ENCODE data around the gene GASK1A. TPM values are rescaled to one million over a fixed set of nuclear protein-coding genes. Genes with fewer than 3 reads are reported as not detected.
"Not testable (repeated sequence)": the region's sequence is repeated elsewhere in the genome, so short reads cannot be mapped to it uniquely, and the experiment has no call there.

Gene GASK1A
- total RNA-seq (2014; rRNA removed; shearing (Covaris generic)) = 0.11 TPM in 1 of 2 replicates, not detected in the other
- polyA plus RNA-seq (2015; cell fraction: cytosol; rRNA removed) = not detected in 2 replicates
- polyA plus RNA-seq (2015; cell fraction: nucleus; rRNA removed) = 0.15 and 0.24 TPM in 2 replicates

DNA sequence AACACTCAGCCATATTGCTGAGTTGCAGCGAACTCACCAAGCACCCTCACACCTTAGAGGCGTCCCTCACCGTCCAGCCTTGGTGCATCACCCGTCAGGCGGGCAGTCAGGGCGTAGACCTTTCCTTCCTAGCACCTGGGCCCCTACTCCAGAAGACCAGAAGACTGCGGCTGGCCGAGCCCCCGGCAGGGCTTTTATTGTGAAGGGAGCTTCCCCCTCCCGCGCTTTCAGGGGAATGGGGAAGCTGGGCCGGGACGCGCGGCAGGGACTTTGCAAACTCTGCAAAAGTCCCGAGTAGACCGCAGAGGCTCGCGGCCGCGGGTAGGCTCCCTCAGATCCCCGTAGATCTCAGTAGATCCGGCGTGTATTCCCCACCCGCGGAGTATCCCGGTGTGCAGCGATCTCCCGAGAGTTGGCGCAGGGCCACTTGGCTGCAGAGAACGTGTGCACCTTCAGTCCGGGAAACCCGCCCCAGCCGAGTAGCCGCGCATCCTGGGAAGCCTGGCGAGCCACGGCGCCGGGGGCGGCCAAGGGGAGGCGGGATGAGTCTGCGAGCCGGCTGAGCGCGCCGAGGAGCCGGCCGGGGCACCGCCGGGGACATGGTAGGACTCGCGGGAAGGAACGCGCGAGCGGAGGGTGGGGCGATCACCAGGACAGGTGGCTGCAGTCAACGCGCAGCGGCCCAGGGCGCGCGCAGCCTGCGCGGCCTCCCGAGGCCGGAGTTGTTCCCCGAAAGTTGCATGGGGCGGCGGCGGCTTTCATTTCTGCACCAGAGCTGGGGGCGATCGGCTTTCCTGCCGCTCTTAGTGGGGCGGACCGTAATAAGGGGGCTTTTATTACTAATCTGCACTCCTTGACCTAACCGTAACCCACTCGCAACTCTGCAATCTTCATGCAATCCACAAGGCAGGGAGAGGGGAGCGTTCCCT, at the start of gene GASK1A:
Gene GASK1A (plus strand): TSS at position 268 of the 929 bp plus-strand sequence. CDS start 332 bp downstream, at position 600.
- in situ Hi-C loops (cut with HindIII; ENCODE audit: low pct_unique_long_range_greater_than_20kb, low sequenced_read_pairs) = no loop called here
- DNase-seq (ENCODE audit: low read depth, low spot score) = no peak

DNA sequence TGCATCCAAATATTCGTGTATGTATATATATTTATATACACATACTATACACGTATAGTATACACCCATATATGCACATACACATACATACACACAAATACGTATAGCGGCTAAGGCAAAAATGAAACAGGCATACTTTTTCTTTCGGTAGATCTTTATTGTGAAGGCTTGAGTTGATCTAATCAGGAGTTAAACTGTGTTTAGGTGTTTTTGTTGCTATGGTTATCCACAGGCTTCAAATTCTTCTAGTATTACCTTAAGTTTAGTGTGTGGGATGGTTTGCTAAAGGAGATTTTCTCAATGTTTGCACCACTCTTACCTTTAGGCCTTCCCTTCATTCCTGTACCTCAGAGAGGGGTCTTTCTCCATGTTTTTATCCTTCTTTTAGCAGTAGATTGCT, 45.0 kb upstream of the GASK1A start:
- in situ Hi-C loops (cut with HindIII; ENCODE audit: low pct_unique_long_range_greater_than_20kb, low sequenced_read_pairs) = no loop called here
- no peak for DNase-seq (ENCODE audit: low read depth, low spot score)

DNA sequence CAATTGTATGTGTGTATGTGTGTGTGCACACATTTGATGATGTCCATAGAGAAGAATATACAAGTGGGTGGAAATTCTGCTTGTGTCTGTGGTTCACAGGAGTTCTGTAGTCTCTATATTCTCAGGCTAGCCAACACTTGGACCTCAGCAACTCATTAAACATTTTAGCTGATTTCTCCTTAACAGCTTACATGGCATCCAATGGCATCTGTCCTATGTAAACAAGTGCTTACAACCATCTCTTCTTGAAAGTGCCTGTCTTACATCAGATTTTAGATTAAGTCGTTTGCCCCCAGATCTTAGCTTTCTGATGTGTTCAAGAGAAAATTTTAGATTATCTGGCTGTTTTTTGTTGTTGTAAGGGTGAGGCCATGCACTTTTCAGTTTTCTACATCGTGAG, 44.2 kb upstream of the GASK1A start:
- no peak for DNase-seq (ENCODE audit: low read depth, low spot score)

DNA sequence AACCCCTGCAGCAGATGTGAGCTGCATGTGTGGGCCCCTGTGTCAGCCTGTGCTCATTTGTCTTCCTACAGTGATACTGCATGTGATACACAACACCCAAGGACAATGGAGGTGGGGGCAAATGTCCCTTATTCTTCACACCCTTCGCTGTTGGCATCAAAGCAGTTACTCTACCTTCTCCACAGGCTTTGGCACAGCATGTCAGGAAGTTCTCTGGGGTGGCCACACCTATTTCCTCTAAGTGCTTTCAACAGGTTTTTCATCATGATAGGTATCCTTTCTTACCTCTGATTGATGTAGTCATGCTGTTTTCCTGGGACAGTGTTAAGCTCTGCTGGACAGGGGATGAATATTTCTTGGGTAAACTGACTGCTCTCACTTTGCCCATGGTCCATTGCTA, 43.6 kb upstream of the GASK1A start:
- no peak for DNase-seq (ENCODE audit: low read depth, low spot score)
- in situ Hi-C loops (cut with HindIII; ENCODE audit: low pct_unique_long_range_greater_than_20kb, low sequenced_read_pairs) = no loop called here

More for the DNA sequence above, 44.2 kb upstream of the GASK1A start:
- in situ Hi-C loops (cut with HindIII; ENCODE audit: low pct_unique_long_range_greater_than_20kb, low sequenced_read_pairs) = no loop called here

DNA sequence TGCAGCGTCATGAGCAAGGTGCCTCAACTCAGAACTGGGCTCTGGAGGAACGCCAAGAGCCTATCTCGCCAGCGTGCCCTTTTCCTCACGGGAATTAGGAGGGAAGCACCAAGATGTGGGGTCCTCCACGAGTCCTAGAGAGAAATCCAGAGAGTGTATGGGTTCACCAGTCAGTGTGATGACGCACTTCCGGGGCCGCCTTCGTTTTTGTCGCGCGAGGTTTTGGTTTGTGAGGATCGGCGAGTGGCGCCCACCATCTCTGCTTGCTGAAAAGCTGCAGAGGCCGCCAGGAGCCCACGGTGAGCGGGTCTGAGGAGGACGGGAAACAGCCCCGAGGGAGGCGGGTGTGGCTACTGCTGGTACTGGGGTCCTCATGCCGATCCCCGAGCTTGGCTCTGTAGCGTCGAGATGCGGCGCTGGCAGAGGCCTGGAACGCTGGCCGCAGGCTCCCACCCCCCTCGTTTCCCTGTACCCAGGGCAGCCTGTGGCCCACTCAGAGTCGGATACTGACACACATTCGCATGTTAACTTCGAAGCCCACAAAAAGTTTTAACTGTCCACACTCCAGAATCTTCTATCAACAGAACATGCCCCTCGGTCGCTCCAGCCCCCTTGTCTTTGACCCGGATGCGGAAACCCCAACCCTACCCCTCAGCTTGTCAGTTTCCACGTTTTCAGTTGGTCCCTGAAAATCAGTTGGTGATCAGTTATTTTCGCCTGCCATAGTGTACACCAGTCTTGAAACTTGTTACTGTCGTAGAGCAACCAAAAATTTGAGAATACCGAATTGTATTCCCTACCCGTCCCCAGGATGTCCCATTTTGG, 42.7 kb upstream of the GASK1A start:
- in situ Hi-C loops (cut with HindIII; ENCODE audit: low pct_unique_long_range_greater_than_20kb, low sequenced_read_pairs) = no loop called here
- no peak for DNase-seq (ENCODE audit: low read depth, low spot score)

DNA sequence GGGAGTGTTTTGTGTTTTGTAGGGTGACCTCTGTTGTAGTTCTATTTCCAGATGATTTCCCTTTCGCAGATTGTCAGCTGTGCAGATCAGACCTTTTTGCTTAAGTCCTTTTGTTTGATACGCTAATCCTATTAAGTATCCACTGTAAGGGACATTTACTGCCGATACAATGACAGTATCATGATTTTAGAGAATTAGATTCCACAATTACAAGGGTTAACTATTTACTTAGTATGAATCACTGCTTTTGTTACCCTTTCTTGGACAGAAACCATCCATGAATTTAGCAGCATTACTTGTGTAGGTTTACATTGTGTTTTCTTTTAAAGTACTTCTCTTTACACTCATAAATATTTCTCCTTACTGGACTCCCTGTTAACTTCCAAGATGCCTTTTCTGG, 41.8 kb upstream of the GASK1A start:
- no peak for DNase-seq (ENCODE audit: low read depth, low spot score)
- in situ Hi-C loops (cut with HindIII; ENCODE audit: low pct_unique_long_range_greater_than_20kb, low sequenced_read_pairs) = no loop called here

DNA sequence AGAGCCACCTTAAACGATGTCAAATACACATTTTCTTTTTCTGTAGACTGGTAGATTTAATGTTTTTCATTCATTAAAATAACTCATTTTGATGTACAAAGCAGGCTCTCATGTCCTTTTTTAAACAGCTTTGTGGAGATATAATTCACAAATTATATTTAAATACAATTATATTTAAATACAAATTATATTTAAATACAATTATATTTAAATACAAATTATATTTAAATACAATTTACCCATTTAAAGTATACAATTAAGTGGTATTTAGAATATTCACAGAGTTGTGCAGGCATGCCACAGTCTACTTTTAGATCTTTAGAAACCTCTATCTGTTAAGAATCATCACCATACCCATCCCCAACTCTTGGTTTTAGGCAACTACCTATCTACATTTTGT, 36.4 kb upstream of the GASK1A start:
- no peak for DNase-seq (ENCODE audit: low read depth, low spot score)
- in situ Hi-C loops (cut with HindIII; ENCODE audit: low pct_unique_long_range_greater_than_20kb, low sequenced_read_pairs) = no loop called here

DNA sequence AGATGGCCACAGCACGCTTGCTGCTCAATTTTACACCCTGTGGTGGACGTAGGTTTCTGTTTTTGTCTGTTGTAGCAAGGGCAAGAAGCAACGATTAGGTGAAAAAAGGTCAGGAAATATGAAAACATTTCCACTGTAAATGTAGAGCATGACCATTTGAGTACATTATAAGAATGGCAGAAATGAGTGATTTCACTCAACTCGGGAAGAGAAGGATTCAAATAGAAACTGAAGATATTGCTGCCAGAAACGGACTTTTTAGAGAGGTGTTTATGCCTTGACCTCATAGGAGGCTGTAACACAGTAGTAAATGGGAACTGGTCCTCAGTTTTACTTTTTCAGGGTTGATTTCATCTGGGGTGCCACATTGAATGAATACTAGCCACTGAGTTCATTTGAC, 33.1 kb upstream of the GASK1A start:
- in situ Hi-C loops (cut with HindIII; ENCODE audit: low pct_unique_long_range_greater_than_20kb, low sequenced_read_pairs) = no loop called here
- no peak for DNase-seq (ENCODE audit: low read depth, low spot score)

DNA sequence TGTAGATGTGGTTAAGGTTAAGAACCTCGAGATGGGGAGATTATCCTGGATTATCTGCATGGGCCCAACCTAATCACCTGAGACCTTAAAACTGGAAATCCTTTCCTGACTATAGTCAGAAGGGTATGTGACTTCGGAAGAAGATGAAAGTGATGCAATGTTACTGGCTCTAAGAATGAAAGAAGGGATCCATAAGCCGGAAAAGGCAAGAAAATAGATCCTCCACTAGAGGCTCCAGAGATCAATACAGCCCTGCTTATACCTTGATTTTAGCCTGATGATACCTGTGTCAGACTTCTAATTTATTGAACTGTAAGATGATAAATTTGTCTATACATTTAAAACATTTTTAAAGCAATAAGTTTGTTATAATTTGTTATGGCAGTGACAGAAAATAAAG, 21.5 kb upstream of the GASK1A start:
- in situ Hi-C loops (cut with HindIII; ENCODE audit: low pct_unique_long_range_greater_than_20kb, low sequenced_read_pairs) = no loop called here
- DNase-seq (ENCODE audit: low read depth, low spot score) = no peak

DNA sequence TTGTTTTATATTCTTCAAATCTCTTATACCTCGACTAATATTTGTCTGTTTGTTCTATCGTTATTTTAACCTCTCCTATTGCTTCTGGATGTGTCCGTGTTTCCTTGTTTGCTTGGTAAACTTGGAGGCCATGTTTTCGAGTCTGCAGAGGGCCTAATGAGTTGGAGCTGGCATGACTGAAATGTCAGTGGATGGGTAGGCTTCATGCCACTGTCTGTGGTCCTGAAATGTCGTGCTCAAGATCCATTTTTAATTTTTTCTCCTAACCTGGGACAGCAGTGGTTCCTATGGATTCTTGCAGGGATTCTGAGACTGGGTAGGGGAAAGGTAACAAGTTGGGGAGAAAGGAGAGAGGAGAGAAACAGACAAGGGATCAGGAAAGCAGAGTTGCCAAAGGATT, 18.8 kb upstream of the GASK1A start:
- DNase-seq (ENCODE audit: low read depth, low spot score) = no peak
- in situ Hi-C loops (cut with HindIII; ENCODE audit: low pct_unique_long_range_greater_than_20kb, low sequenced_read_pairs) = loop anchor here (10.0 kb wide), 1 partner anchor 545 kb away; no protein-coding TSS in a partner anchor

DNA sequence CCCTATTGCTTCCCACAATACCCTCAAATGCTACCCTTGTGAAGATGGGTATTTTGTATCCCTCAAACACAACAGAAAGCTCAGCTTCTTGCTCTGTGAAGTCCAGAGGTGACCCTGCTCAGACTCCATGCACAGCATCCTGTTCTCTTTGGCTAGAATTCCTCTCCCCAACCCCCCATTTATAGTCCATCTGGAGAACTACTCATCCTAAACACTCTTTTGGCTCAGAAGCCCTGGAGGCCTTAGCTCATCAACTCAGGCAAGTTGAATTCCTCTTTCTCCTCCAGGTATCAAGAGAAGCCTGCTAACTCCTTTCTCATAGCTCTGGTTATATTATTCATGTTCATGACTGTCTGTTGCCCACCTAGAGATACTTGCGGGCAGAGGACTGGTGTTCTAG, 18.3 kb upstream of the GASK1A start:
- DNase-seq (ENCODE audit: low read depth, low spot score) = no peak

DNA sequence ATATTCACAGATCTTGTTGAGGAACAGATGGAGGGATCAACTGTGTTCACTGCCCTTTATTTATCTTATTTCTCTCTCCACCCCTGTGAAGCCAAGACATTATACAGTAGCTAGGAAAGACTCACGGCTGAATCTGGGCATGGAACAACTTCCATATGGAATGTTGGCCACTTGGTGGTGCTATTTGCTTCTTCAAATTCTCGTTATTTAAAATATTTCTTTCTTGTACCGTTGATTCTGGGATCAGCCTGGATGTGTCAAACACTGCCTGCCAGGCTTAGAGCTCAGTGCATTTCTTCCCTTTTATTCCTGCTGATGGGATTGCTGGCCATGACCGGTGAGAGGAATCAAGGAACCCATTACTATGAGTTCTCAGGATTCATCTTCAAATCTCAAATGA, 17.5 kb upstream of the GASK1A start:
- DNase-seq (ENCODE audit: low read depth, low spot score) = peak; percentile 69
- in situ Hi-C loops (cut with HindIII; ENCODE audit: low pct_unique_long_range_greater_than_20kb, low sequenced_read_pairs) = loop anchor here (10.0 kb wide), 1 partner anchor 543 kb away; no protein-coding TSS in a partner anchor

More for the DNA sequence above, 18.3 kb upstream of the GASK1A start:
- in situ Hi-C loops (cut with HindIII; ENCODE audit: low pct_unique_long_range_greater_than_20kb, low sequenced_read_pairs) = loop anchor here (10.0 kb wide), 1 partner anchor 544 kb away; no protein-coding TSS in a partner anchor

DNA sequence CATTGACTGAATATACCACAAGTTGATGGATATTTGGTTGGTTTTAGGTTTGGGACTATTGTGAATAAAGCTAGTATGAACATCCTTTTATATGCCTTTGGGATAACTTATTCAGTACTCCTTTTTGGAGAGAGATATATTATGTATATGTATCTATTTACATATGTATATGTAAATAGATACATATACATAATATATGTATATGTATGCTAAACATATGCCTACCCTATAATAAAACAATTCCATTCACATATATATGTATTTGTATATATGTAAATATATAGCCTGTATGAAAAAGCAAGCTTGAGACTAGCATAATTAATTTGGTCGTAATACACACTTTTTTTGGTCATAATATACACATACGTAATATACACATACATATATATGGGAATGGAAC, 15.8 kb upstream of the GASK1A start:
- in situ Hi-C loops (cut with HindIII; ENCODE audit: low pct_unique_long_range_greater_than_20kb, low sequenced_read_pairs) = loop anchor here (10.0 kb wide), 1 partner anchor 542 kb away; no protein-coding TSS in a partner anchor
- DNase-seq (ENCODE audit: low read depth, low spot score) = no peak

DNA sequence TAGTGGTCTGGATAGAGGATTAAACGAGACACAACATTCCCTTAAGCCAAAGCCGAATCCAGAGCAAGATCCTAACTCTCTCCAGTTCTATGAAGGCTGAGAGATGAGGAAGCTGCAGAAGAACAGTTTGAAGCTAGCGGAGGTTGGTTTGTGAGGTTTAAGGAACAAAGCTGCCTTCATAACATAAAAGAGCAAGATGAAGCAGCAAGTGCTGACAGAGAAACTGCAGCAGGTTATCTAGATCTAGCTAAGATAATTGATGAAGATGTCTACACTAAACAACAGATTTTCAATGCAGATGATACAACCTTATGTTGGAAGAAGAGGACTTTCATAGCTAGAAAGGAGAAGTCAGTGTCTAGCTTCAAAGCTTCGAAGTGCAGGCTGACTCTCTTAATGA, 14.8 kb upstream of the GASK1A start:
- in situ Hi-C loops (cut with HindIII; ENCODE audit: low pct_unique_long_range_greater_than_20kb, low sequenced_read_pairs) = loop anchor here (10.0 kb wide), 1 partner anchor 541 kb away; no protein-coding TSS in a partner anchor
- no peak for DNase-seq (ENCODE audit: low read depth, low spot score)

DNA sequence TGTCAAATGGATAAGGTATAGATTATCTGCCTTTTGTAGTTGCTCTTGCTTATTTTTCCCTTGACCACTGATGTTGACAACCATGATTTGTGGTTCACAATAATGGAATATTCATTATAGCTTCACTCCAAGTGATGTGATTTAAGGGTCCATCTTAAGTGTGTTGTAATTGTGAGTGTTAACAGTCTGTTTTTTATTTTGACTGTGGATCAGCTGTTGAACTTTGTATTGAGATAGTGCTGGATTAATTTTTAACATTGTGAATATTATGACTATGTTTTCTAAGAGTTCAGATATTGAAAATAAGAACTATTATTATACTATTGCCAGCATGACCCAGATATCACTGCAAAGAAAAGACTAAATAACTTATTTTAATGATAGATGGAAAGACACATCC, 8.6 kb upstream of the GASK1A start:
- in situ Hi-C loops (cut with HindIII; ENCODE audit: low pct_unique_long_range_greater_than_20kb, low sequenced_read_pairs) = no loop called here
- DNase-seq (ENCODE audit: low read depth, low spot score) = no peak

DNA sequence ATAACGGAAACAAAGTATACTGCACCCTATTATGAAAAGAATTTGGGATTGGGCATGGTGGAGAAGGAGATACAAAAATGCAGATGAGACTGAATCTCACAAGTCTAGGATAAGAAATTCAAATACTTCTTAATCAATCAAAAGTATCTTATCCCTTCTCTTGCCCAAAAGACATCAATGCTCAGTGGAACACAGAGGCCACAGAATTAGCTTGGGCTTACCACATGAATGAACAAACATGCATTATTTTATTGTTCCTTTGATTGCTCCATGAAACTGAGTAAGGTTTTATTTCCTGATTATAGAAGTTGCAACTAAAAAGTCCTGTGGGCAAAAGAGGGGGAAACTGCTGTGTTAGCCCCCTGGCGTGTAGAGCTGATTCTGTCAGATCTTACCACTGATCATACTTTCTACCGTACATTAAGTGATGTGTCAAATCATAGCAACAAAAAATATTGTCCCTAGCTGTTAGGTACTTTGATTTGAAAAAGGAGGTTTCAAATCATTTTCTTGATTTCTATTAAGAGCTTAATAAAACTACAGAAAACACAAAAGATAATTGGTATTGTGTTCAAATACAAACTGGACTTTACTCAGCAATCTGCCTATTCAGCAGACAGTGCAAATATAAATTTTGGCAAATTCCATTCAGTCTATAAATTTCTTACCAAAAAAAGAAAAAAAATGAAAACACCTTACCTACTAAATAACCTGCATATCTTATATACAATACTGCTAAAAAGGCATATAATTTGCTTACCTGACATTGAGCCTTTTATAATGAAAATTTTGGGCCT, 7.9 kb upstream of the GASK1A start:
- in situ Hi-C loops (cut with HindIII; ENCODE audit: low pct_unique_long_range_greater_than_20kb, low sequenced_read_pairs) = no loop called here
- no peak for DNase-seq (ENCODE audit: low read depth, low spot score)

DNA sequence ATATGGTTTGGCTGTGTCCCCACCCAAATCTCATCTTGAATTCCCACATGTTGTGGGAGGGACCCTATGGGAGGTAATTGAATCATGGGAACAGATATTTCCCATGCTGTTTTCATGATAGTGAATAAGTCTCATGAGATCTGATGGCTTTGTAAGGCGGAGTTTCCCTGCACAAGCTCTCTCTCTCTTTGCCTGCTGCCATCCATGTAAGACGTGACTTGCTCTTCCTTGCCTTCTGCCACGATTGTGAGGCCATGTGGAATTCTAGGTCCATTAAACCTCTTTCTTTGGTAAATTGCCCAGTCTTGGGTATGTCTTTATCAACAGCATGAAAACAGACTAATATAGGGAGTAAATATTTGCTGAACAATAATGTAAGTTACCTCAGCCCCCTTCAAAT, 4.2 kb upstream of the GASK1A start:
- in situ Hi-C loops (cut with HindIII; ENCODE audit: low pct_unique_long_range_greater_than_20kb, low sequenced_read_pairs); DNase-seq (ENCODE audit: low read depth, low spot score): not testable (repeated sequence)
